ENCODE data around the gene DENND1B.

DNA sequence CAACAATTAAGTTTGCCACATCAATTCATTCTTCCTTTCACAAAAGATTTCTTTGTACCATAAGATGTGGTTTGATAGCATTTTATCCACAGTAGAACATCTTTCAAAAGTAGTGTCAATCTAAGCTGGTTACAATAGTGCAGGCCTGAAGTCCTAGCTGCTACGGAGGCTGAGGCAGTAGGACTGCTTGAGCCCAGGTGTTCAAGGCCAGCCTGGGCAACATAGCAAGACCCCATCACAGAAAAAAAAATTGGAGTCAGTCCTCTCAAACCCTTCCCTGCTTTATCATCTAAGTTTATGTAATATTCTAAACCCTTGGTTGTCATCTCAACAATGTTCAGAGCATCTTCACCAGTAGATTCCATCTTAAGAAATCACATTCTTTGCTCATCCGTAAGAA, 31.7 kb downstream of the DENND1B start:
- TF ChIP-seq, protein P1, sequence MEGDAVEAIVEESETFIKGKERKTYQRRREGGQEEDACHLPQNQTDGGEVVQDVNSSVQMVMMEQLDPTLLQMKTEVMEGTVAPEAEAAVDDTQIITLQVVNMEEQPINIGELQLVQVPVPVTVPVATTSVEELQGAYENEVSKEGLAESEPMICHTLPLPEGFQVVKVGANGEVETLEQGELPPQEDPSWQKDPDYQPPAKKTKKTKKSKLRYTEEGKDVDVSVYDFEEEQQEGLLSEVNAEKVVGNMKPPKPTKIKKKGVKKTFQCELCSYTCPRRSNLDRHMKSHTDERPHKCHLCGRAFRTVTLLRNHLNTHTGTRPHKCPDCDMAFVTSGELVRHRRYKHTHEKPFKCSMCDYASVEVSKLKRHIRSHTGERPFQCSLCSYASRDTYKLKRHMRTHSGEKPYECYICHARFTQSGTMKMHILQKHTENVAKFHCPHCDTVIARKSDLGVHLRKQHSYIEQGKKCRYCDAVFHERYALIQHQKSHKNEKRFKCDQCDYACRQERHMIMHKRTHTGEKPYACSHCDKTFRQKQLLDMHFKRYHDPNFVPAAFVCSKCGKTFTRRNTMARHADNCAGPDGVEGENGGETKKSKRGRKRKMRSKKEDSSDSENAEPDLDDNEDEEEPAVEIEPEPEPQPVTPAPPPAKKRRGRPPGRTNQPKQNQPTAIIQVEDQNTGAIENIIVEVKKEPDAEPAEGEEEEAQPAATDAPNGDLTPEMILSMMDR (IDR thresholded peaks at IDR 0.05) = no peak
- TF ChIP-seq POLR2A (IDR thresholded peaks at IDR 0.05) = no peak
